Left ventricle myocardium inferior (tissue), 1 donor: ENCODE results near the gene SMNDC1. TPM values are rescaled to one million over a fixed set of nuclear protein-coding genes. Genes with fewer than 3 reads are reported as not detected.

Experiments
- DNase-seq: peaks from one replicate; pipeline ENCODE4 v3.0.0-alpha.2; 2020
- H3K27ac ChIP-seq: fragments of 200-600 bp; replicated peaks from 2 replicates; pipeline ENCODE4 v1.8.0; 2021
- H3K27me3 ChIP-seq: fragments of 200-600 bp; 2 replicates; pipeline ENCODE4 v1.8.0; 2021; ENCODE audit warnings: low read depth
- H3K36me3 ChIP-seq: fragments of 200-600 bp; 2 replicates; pipeline ENCODE4 v1.8.0; 2021
- H3K4me1 ChIP-seq: fragments of 200-600 bp; 2 replicates; pipeline ENCODE4 v1.8.0; 2021
- H3K4me3 ChIP-seq: fragments of 200-600 bp; 2 replicates; pipeline ENCODE4 v1.8.0; 2021; ENCODE audit warnings: mild to moderate bottlenecking, moderate library complexity
- H3K9me3 ChIP-seq: fragments of 200-600 bp; replicated peaks from 2 replicates; pipeline ENCODE4 v1.8.0; 2021
- CTCF ChIP-seq: fragments of 200-600 bp; IDR thresholded peaks from 2 replicates; pipeline ENCODE4 v1.8.0; 2021; ENCODE audit warnings: antibody characterized with exemption, mild to moderate bottlenecking, borderline replicate concordance
- intact Hi-C: fragments of 100-400 bp; cut with micrococcal nuclease; formaldehyde crosslinking; loops from one replicate; pipeline ENCODE4 v1.11.0; 2022
- total RNA-seq: library from RNA; stranded (reverse); fragmentation: NEBNext Ultra II Directional; extraction: Animal tissue kit (Norgen Biotek cat#: 25700); gene quantifications from one replicate; pipeline ENCODE4 v1.2.1, GENCODE V29; 2021
- donor health status: DM: no; HTN: yes; CAD: no; lungs with severe emphysema.

SMNDC1 gene
- total RNA-seq, 1 donor from 2014 or later: 24.1 TPM

- Histone ChIP-seq H3K36me3 (no peaks in the 10 kb centered on the region), H3K4me1 (peaks cover 94% of the 10 kb centered on the region), H3K27me3 (no peaks in the 10 kb centered on the region), H3K4me3 (no peak overlapping the region), H3K9me3 (no peaks in the 10 kb centered on the region), H3K27ac (peak overlapping the region; percentile 92)
- intact Hi-C loops: no loop called here
- no peak for TF ChIP-seq CTCF
- no peak for DNase-seq
These were observed 41.6 kb downstream of the SMNDC1 start for GRCh38 chr10:110263164-110263563.

GRCh38 chr10:110260746-110261477 is 43.8 kb downstream of the SMNDC1 start:
- Histone ChIP-seq H3K27me3 (no peaks in the 10 kb centered on the region), H3K36me3 (peaks cover 3% of the 10 kb centered on the region), H3K27ac (peak overlapping the region; percentile 92), H3K4me3 (no peak overlapping the region), H3K9me3 (peaks cover 3% of the 10 kb centered on the region), H3K4me1 (peaks cover 76% of the 10 kb centered on the region)
- intact Hi-C loops: no loop called here
- DNase-seq: no peak
- TF ChIP-seq CTCF: no peak

- H3K27ac ChIP-seq: peak overlapping the region; percentile 92
- H3K27me3 ChIP-seq: no peaks in the 10 kb centered on the region
- H3K36me3 ChIP-seq: peaks cover 10% of the 10 kb centered on the region
- intact Hi-C loops: no loop called here
- no peak for TF ChIP-seq CTCF
- no peak overlapping the region for H3K4me3 ChIP-seq
- H3K9me3 ChIP-seq: peaks cover 10% of the 10 kb centered on the region
- peaks cover 65% of the 10 kb centered on the region for H3K4me1 ChIP-seq
- DNase-seq: no peak
These were observed 45.4 kb downstream of the SMNDC1 start for GRCh38 chr10:110259317-110259716.

GRCh38 chr10:110258542-110258941 is 46.2 kb downstream of the SMNDC1 start:
- H3K4me1 ChIP-seq: peaks cover 65% of the 10 kb centered on the region
- no peaks in the 10 kb centered on the region for H3K27me3 ChIP-seq
- H3K9me3 ChIP-seq: peaks cover 10% of the 10 kb centered on the region
- intact Hi-C loops: no loop called here
- H3K36me3 ChIP-seq: peaks cover 10% of the 10 kb centered on the region
- no peak for DNase-seq
- H3K4me3 ChIP-seq: no peak overlapping the region
- H3K27ac ChIP-seq: peak overlapping the region; percentile 42
- TF ChIP-seq CTCF: no peak

GRCh38 chr10:110254467-110254866 is 50.3 kb downstream of the SMNDC1 start:
- no peaks in the 10 kb centered on the region for H3K27me3 ChIP-seq
- H3K4me1 ChIP-seq: peaks cover 53% of the 10 kb centered on the region
- peaks cover 10% of the 10 kb centered on the region for H3K36me3 ChIP-seq
- no peak for TF ChIP-seq CTCF
- H3K9me3 ChIP-seq: peaks cover 10% of the 10 kb centered on the region
- intact Hi-C loops: no loop called here
- no peak overlapping the region for H3K4me3 ChIP-seq
- DNase-seq: no peak
- H3K27ac ChIP-seq: no peak overlapping the region
